Measurements from ENCODE around the gene MGMT. TPM values are rescaled to one million over a fixed set of nuclear protein-coding genes. Genes with fewer than 3 reads are reported as not detected.

Gene MGMT
- total and polyA plus RNA-seq, 3 donors from 2014 or later = 32.8 to 40.7 (median 37.9) TPM

DNA sequence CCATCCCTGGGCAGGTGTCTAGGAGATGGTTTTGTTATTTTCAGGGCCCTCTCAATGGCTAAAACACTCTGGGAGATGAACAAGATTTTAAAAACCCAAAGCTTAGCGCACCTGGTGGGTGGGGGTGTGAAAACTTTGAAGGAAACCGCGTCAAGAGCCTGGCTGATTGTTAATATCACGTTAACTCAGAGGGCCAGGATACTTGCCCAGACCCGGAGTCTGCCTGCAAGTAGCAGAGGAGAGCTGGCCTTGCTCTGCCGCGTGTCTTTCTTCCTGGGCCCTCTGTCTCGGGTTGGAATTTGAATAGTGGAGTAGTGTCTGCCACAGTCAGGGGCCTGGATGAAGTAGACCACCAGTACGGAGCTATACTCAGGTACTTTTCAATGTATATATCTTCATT lies 1.1 kb downstream of the MGMT start:
- Histone ChIP-seq H3K27me3 (no peaks in the 10 kb centered on the region), H3K4me3 (no peak overlapping the region), H3K27ac (no peak overlapping the region), H3K9me3 (no peaks in the 10 kb centered on the region), H3K36me3 (ENCODE audit: low read depth, missing control alignments) (no peaks in the 10 kb centered on the region), H3K4me1 (peaks cover 7% of the 10 kb centered on the region)
- TF ChIP-seq POLR2A (IDR thresholded peaks at IDR 0.05) = no peak
- TF ChIP-seq, protein P1, sequence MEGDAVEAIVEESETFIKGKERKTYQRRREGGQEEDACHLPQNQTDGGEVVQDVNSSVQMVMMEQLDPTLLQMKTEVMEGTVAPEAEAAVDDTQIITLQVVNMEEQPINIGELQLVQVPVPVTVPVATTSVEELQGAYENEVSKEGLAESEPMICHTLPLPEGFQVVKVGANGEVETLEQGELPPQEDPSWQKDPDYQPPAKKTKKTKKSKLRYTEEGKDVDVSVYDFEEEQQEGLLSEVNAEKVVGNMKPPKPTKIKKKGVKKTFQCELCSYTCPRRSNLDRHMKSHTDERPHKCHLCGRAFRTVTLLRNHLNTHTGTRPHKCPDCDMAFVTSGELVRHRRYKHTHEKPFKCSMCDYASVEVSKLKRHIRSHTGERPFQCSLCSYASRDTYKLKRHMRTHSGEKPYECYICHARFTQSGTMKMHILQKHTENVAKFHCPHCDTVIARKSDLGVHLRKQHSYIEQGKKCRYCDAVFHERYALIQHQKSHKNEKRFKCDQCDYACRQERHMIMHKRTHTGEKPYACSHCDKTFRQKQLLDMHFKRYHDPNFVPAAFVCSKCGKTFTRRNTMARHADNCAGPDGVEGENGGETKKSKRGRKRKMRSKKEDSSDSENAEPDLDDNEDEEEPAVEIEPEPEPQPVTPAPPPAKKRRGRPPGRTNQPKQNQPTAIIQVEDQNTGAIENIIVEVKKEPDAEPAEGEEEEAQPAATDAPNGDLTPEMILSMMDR (IDR thresholded peaks at IDR 0.05) = no peak
- no peak for DNase-seq
- 78 to 83% methylated on average over 9 of the region's 9 CpGs for WGBS, 2 donors
- intact Hi-C loops (cut with DNase I; ENCODE audit: low total_unique reads) = no loop called here

DNA sequence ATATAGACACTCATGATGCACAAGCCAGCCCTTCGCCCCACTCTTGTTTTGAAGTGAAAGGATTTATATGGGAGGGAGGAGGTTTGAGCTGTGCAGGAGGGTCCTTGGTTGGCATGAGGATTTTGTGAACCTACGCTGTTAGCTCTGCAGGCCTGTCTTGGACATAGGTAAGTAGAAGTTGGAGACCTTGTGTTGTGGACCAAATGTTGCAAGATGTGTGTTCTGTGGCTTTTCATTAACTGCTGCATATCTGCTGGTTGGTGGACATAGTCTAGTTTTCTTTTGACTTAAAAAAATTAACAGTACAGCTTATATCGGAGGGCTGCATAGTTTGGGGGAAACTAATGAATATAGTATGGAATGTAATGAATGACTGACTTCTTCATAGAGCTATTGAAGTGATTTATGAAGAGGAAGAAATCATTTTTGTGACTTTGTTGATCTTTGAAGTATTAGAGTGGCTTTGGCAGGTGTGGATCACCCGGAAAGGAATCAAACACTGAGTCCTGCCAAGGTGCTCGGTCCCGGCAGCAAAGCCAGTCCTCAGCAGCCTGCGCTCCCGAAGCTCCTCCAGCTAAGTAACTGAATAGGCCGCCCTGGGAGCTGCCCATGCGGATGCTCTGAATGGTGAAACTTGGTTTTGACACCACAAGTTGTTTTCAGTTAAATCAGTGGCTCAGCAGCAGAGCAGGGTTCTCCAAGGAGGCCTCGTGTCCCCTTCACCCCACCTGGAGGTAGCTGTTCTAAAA lies 3.2 kb downstream of the MGMT start:
- peaks cover 7% of the 10 kb centered on the region for H3K4me1 ChIP-seq
- WGBS, 2 donors = 72 to 81% methylated on average over 11 of the region's 11 CpGs
- H3K9me3 ChIP-seq = no peaks in the 10 kb centered on the region
- no peak overlapping the region for H3K27ac ChIP-seq
- no peaks in the 10 kb centered on the region for H3K36me3 ChIP-seq (ENCODE audit: low read depth, missing control alignments)
- H3K4me3 ChIP-seq = no peak overlapping the region
- no peak for DNase-seq
- intact Hi-C loops (cut with DNase I; ENCODE audit: low total_unique reads) = no loop called here
- no peak for TF ChIP-seq POLR2A (IDR thresholded peaks at IDR 0.05)
- TF ChIP-seq, protein P1 (IDR thresholded peaks at IDR 0.05) = no peak
- H3K27me3 ChIP-seq = no peaks in the 10 kb centered on the region

DNA sequence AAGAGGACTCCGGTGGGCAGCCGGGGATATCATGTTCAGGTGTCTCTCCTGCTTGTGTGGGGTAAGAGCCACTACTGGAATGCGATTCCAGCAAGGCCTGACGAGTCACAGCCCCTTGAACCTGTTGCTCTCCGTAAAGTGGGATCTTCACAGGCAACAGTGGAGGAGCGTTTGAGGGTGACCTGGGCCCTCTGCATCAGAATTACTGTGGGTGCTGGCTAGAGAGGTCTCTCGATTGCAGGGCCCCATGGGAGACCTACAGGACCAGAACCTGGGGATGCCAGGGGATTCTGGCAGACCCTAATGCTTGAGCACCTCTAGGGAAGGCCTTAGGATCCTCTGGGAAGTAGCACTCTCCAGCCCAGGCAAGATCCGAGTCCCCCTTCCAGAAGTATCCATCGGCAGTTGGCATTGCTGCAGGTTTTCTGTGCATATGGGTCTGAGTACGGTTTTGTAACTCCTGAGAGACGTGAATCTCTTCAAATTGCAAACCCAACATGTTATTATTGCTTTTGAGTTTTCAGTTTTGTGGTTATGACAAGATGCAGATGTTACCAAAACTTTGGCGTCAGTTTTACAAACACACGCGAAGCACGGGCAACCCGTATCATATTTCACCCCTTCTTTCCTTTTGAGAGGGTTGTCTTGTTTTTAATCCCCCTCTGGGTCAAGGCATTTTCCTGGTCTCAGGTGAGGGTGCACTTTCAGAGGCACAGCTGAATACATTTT lies 4.6 kb downstream of the MGMT start:
- Histone ChIP-seq H3K27ac (no peak overlapping the region), H3K4me3 (no peak overlapping the region), H3K9me3 (no peaks in the 10 kb centered on the region), H3K27me3 (no peaks in the 10 kb centered on the region), H3K36me3 (ENCODE audit: low read depth, missing control alignments) (no peaks in the 10 kb centered on the region), H3K4me1 (peaks cover 7% of the 10 kb centered on the region)
- 94% methylated on average over 16 of the region's 16 CpGs for WGBS, 2 donors
- DNase-seq = no peak
- TF ChIP-seq, protein P1 (IDR thresholded peaks at IDR 0.05) = no peak
- no peak for TF ChIP-seq POLR2A (IDR thresholded peaks at IDR 0.05)
- intact Hi-C loops (cut with DNase I; ENCODE audit: low total_unique reads) = no loop called here

DNA sequence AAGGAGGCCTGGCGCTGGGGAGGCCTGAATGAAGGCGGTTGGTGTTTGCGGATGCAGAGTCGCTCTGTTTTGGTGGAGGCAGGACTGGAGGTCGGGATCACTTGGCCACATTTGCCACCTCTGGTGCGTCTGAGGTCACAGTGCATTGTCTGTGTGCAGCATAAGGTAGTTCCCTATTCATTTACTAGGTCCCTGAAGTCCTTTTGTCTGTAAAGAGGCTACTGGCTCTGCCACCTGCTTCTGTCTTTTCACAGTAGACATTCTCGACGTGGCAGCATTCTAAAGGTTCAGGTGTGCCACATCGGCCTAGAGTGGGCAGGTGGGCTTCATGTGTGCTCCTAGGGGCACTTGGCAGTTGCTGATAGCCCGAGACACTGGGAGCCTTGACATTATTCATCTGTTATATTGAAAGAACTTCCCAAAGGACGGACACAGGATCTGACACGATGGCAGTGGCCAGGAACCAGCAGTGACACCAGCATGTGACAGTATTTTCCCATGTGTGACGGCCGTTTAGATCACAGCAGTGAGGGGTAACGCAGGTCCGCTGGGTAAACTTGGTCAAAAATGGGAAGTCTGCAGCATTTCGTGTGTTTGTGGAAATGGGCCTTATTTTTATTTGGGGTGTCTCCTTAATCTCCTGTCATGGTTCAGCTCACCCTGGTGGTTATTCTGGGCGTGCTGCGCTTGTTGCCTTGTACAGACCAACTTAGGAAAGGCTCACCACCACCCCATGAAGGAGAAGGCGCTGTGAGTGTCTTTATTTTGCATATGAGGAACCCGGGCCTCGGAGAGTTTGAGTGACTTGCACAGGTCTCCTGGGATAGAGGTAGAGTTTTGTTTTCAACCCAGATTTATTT lies 5.9 kb downstream of the MGMT start:
- Histone ChIP-seq H3K36me3 (ENCODE audit: low read depth, missing control alignments) (no peaks in the 10 kb centered on the region), H3K4me1 (peaks cover 2% of the 10 kb centered on the region), H3K27ac (no peak overlapping the region), H3K27me3 (no peaks in the 10 kb centered on the region), H3K9me3 (no peaks in the 10 kb centered on the region), H3K4me3 (no peak overlapping the region)
- DNase-seq = no peak
- intact Hi-C loops (cut with DNase I; ENCODE audit: low total_unique reads) = no loop called here
- no peak for TF ChIP-seq POLR2A (IDR thresholded peaks at IDR 0.05)
- TF ChIP-seq, protein P1 (IDR thresholded peaks at IDR 0.05) = no peak
- 93 to 96% methylated on average over 19 to 22 of the region's 22 CpGs for WGBS, 2 donors

All from testis (tissue), 3 donors.